BLaER1 treated with 17β-estradiol and CSF1 and Interleukin-3, amounts not matched to agents 10 nM and 100 nM (cell line): ENCODE measurements around the gene SEMA5B.

Source experiments
- H3K27ac ChIP-seq, 11 experiments: shearing (Covaris generic); formaldehyde crosslinking; 2 replicates each; pipeline ENCODE4 v1.8.1; 2022
- H3K27me3 ChIP-seq, 11 experiments: shearing (Covaris generic); formaldehyde crosslinking; 2 replicates each; pipeline ENCODE4 v1.8.1; 2022
- H3K36me3 ChIP-seq, 11 experiments: shearing (Covaris generic); formaldehyde crosslinking; 2 replicates each; pipeline ENCODE4 v1.8.1; 2022
- H3K4me1 ChIP-seq, 10 experiments: shearing (Covaris generic); formaldehyde crosslinking; 2 replicates each; pipeline ENCODE4 v1.8.1; 2022
- H3K4me2 ChIP-seq, 11 experiments: shearing (Covaris generic); formaldehyde crosslinking; 2 replicates each; pipeline ENCODE4 v1.8.1; 2022
- H3K4me3 ChIP-seq, 10 experiments: shearing (Covaris generic); formaldehyde crosslinking; 2 replicates each; pipeline ENCODE4 v1.8.1; 2022
- H3K9ac ChIP-seq, 11 experiments: shearing (Covaris generic); formaldehyde crosslinking; 2 replicates each; pipeline ENCODE4 v1.8.1; 2022
- H3K9me3 ChIP-seq, 11 experiments: shearing (Covaris generic); formaldehyde crosslinking; replicated peaks in 1 of 11; 2 replicates each; pipeline ENCODE4 v1.8.1; 2022
- H4K20me1 ChIP-seq, 11 experiments: shearing (Covaris generic); formaldehyde crosslinking; 2 replicates each; pipeline ENCODE4 v1.8.1; 2022
- Cebpa-rat ChIP-seq, 11 experiments: shearing (Covaris generic); IDR thresholded peaks; 2 replicates each; pipeline ENCODE4 v1.8.1; 2022

The SEMA5B gene

GRCh38 chr3:122892118-122892960 lies 135.2 kb downstream of the SEMA5B start:
- no peak overlapping the region for H3K4me2 ChIP-seq
- H3K9me3 ChIP-seq: no peaks in the 10 kb centered on the region
- TF ChIP-seq Cebpa-rat (IDR thresholded peaks at IDR 0.05): no peak
- no peaks in the 10 kb centered on the region for H3K36me3 ChIP-seq
- H3K4me1 ChIP-seq: peaks cover 21 to 35% (median 26%) of the 10 kb centered on the region in 10 experiments
- H3K9ac ChIP-seq: no peak overlapping the region
- H3K27me3 ChIP-seq: no peaks in the 10 kb centered on the region
- H3K4me3 ChIP-seq: no peak overlapping the region
- H3K27ac ChIP-seq: no peak overlapping the region
- no peaks in the 10 kb centered on the region; a peak in 1 of 22 replicates for H4K20me1 ChIP-seq

- no peak for TF ChIP-seq Cebpa-rat (IDR thresholded peaks at IDR 0.05)
- peaks cover 32 to 51% (median 41%) of the 10 kb centered on the region in 10 experiments for H3K4me1 ChIP-seq
- H3K9ac ChIP-seq: no peak overlapping the region
- H3K27ac ChIP-seq: peak overlapping the region in 4 of 11 experiments; percentile 33 to 58 (median 46); a peak in 7 of 22 replicates
- no peaks in the 10 kb centered on the region; a peak in 1 of 22 replicates for H4K20me1 ChIP-seq
- H3K9me3 ChIP-seq: no peaks in the 10 kb centered on the region
- H3K4me2 ChIP-seq: peak overlapping the region; percentile 52 to 75 (median 62)
- no peaks in the 10 kb centered on the region for H3K36me3 ChIP-seq
- H3K4me3 ChIP-seq: no peak overlapping the region
- no peaks in the 10 kb centered on the region for H3K27me3 ChIP-seq
Observed at GRCh38 chr3:122890720-122891220, 136.8 kb downstream of the SEMA5B start.

- H3K9me3 ChIP-seq: no peaks in the 10 kb centered on the region
- TF ChIP-seq Cebpa-rat (IDR thresholded peaks at IDR 0.05): no peak
- peak overlapping the region in 6 of 11 experiments; percentile 2 to 58 (median 38); a peak in 10 of 22 replicates for H3K27ac ChIP-seq
- H4K20me1 ChIP-seq: no peaks in the 10 kb centered on the region; a peak in 1 of 22 replicates
- H3K4me1 ChIP-seq: peaks cover 32 to 52% (median 42%) of the 10 kb centered on the region in 10 experiments
- no peak overlapping the region for H3K9ac ChIP-seq
- H3K4me2 ChIP-seq: peak overlapping the region; percentile 52 to 75 (median 62)
- H3K4me3 ChIP-seq: no peak overlapping the region
- no peaks in the 10 kb centered on the region for H3K27me3 ChIP-seq
- H3K36me3 ChIP-seq: no peaks in the 10 kb centered on the region
Observed at GRCh38 chr3:122890077-122890719, 137.4 kb downstream of the SEMA5B start.

- no peaks in the 10 kb centered on the region for H3K9me3 ChIP-seq
- H3K27ac ChIP-seq: peak overlapping the region in 2 of 11 experiments; percentile 6 to 17; a peak in 3 of 22 replicates
- H3K4me3 ChIP-seq: no peak overlapping the region
- peak overlapping the region; percentile 46 to 63 (median 54) for H3K4me2 ChIP-seq
- TF ChIP-seq Cebpa-rat (IDR thresholded peaks at IDR 0.05): no peak
- peaks cover 29 to 48% (median 41%) of the 10 kb centered on the region in 10 experiments for H3K4me1 ChIP-seq
- no peak overlapping the region for H3K9ac ChIP-seq
- no peaks in the 10 kb centered on the region for H3K27me3 ChIP-seq
- no peaks in the 10 kb centered on the region; a peak in 1 of 22 replicates for H4K20me1 ChIP-seq
- 0 out of 22 replicates have a peak, but pooled peaks cover 0 to 2% (median 0%) of the 10 kb centered on the region in 11 experiments for H3K36me3 ChIP-seq
Observed at GRCh38 chr3:122886946-122887345, 140.6 kb downstream of the SEMA5B start.

- Histone ChIP-seq H3K4me1 (peaks cover 29 to 46% (median 39%) of the 10 kb centered on the region in 10 experiments), H3K27me3 (no peaks in the 10 kb centered on the region), H3K27ac (0 out of 22 replicates have a peak overlapping the region, but pooled peaks of 1 of the 11 experiments have one; percentile 17), H4K20me1 (no peaks in the 10 kb centered on the region; a peak in 1 of 22 replicates), H3K9ac (no peak overlapping the region), H3K4me2 (peak overlapping the region; percentile 46 to 63 (median 54); a peak in 21 of 22 replicates), H3K4me3 (no peak overlapping the region), H3K9me3 (no peaks in the 10 kb centered on the region), H3K36me3 (peaks cover 0 to 9% (median 0%) of the 10 kb centered on the region in 11 experiments; a peak in 3 of 22 replicates)
- no peak for TF ChIP-seq Cebpa-rat (IDR thresholded peaks at IDR 0.05)
Observed at GRCh38 chr3:122886251-122886650, 141.3 kb downstream of the SEMA5B start.

GRCh38 chr3:122882361-122882947 lies 145.1 kb downstream of the SEMA5B start:
- Histone ChIP-seq H3K27me3 (no peaks in the 10 kb centered on the region), H3K4me1 (peaks cover 11 to 19% (median 16%) of the 10 kb centered on the region in 10 experiments), H3K27ac (no peak overlapping the region), H3K4me2 (no peak overlapping the region), H4K20me1 (no peaks in the 10 kb centered on the region), H3K4me3 (no peak overlapping the region), H3K36me3 (peaks cover 0 to 33% (median 0%) of the 10 kb centered on the region in 11 experiments; a peak in 5 of 22 replicates), H3K9me3 (no peaks in the 10 kb centered on the region), H3K9ac (no peak overlapping the region)
- TF ChIP-seq Cebpa-rat (IDR thresholded peaks at IDR 0.05): no peak

GRCh38 chr3:122880624-122881023 lies 146.9 kb downstream of the SEMA5B start:
- H3K36me3 ChIP-seq: peaks cover 0 to 33% (median 0%) of the 10 kb centered on the region in 11 experiments; a peak in 5 of 22 replicates
- no peaks in the 10 kb centered on the region for H3K9me3 ChIP-seq
- TF ChIP-seq Cebpa-rat (IDR thresholded peaks at IDR 0.05): no peak
- no peak overlapping the region for H3K9ac ChIP-seq
- H3K27me3 ChIP-seq: no peaks in the 10 kb centered on the region
- H3K27ac ChIP-seq: no peak overlapping the region
- no peak overlapping the region for H3K4me3 ChIP-seq
- H4K20me1 ChIP-seq: no peaks in the 10 kb centered on the region
- H3K4me2 ChIP-seq: no peak overlapping the region
- peaks cover 2 to 11% (median 7%) of the 10 kb centered on the region in 10 experiments; a peak in 16 of 20 replicates for H3K4me1 ChIP-seq

- H3K9ac ChIP-seq: no peak overlapping the region
- H3K27me3 ChIP-seq: no peaks in the 10 kb centered on the region
- no peak overlapping the region for H3K4me2 ChIP-seq
- no peak overlapping the region for H3K27ac ChIP-seq
- peaks cover 6 to 16% (median 11%) of the 10 kb centered on the region in 10 experiments; a peak in 16 of 20 replicates for H3K4me1 ChIP-seq
- no peaks in the 10 kb centered on the region for H4K20me1 ChIP-seq
- H3K4me3 ChIP-seq: no peak overlapping the region
- no peak for TF ChIP-seq Cebpa-rat (IDR thresholded peaks at IDR 0.05)
- peaks cover 0 to 33% (median 0%) of the 10 kb centered on the region in 11 experiments; a peak in 5 of 22 replicates for H3K36me3 ChIP-seq
- no peaks in the 10 kb centered on the region for H3K9me3 ChIP-seq
Observed at GRCh38 chr3:122880173-122880572, 147.4 kb downstream of the SEMA5B start.
